ENCODE measurements around the gene SSC4D.

DNA sequence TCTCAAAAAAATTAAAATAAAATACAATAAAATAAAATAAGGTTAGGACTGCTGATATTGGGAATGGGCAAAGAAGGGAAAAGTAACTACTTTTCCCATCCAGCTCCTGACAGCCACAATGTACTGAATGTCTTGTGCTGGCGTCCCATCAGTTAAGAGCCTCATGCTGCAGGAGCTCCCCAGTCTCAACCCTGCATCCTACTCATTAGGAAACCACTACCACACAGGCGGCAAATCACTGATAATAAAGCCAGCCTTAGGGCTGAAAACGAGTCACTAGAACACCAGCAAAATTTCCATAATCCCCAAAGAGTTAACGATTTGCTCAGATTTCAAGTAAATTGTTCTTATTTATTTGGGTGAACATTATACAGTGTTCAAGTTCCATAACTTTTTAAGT is 55.0 kb downstream of the SSC4D start:
- no peak for TF ChIP-seq CTCF (IDR thresholded peaks at IDR 0.05; ENCODE audit: poor library complexity, severe bottlenecking)
- no peak for TF ChIP-seq POLR2AphosphoS5 (IDR thresholded peaks at IDR 0.05)
- no peak for TF ChIP-seq RAD21 (conservative IDR thresholded peaks at IDR 0.05)
- TF ChIP-seq TAF1 (IDR thresholded peaks at IDR 0.05; ENCODE audit: low read depth) = no peak
